Measurements from ENCODE around the gene BARHL1. TPM values are rescaled to one million over a fixed set of nuclear protein-coding genes. Genes with fewer than 3 reads are reported as not detected.

BARHL1 gene
- total RNA-seq (2014; rRNA removed; shearing (Covaris generic)) = 0.07 TPM in 1 of 2 replicates, not detected in the other

DNA sequence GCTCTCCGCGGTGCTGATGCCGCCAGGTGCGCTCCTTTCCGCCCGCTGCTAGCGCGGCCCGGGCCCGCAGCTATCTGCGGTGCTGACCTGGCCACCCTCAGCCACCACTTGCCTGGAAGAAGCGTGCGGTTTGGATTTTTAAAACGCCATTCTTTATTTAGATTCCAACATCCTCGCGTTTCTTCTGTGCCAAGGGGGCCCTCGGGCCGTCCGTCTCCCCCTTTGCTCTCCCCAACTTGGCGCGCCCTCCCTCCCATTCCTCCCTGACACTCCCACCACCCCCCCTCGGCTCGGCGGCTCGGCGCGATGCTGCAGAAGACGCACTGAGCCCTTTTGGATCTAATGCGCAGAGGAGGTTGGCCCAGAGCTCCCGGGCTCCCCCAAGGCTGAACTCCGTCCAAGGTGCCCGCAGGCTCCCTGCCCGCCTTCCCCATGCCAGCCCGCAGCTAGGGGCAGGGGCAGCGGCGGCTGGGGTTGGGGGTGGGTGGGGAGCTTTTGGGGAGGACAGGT, at the start of gene BARHL1:
Gene BARHL1 (plus strand): TSS at position 331 of the 510 bp plus-strand sequence. CDS start 192 bp downstream, outside the sequence.
- DNase-seq = no peak
- Histone ChIP-seq H3K27me3 (ENCODE audit: control insufficient read depth, insufficient read depth, low read length) (peaks cover 99% of the 10 kb centered on the region), H3K36me3 (replicated peaks; ENCODE audit: control insufficient read depth, insufficient read depth, low read length) (no peaks in the 10 kb centered on the region), H3K4me3 (ENCODE audit: insufficient read depth, low read depth, low read length) (peak within 1 kb of the TSS; percentile 17; the same call in 1 of the 2 replicates)

GRCh38 chr9:132534832-132535231, 47.6 kb upstream of the BARHL1 start:
- no peaks in the 10 kb centered on the region for H3K36me3 ChIP-seq (replicated peaks; ENCODE audit: control insufficient read depth, insufficient read depth, low read length)
- H3K27me3 ChIP-seq (ENCODE audit: control insufficient read depth, insufficient read depth, low read length) = no peaks in the 10 kb centered on the region
- H3K4me3 ChIP-seq (ENCODE audit: insufficient read depth, low read depth, low read length) = no peak overlapping the region
- DNase-seq = no peak

- Histone ChIP-seq H3K4me3 (ENCODE audit: insufficient read depth, low read depth, low read length) (no peak overlapping the region), H3K36me3 (replicated peaks; ENCODE audit: control insufficient read depth, insufficient read depth, low read length) (no peaks in the 10 kb centered on the region), H3K27me3 (ENCODE audit: control insufficient read depth, insufficient read depth, low read length) (no peaks in the 10 kb centered on the region)
- no peak for DNase-seq
Measured at GRCh38 chr9:132536124-132536523, 46.3 kb upstream of the BARHL1 start.

DNA sequence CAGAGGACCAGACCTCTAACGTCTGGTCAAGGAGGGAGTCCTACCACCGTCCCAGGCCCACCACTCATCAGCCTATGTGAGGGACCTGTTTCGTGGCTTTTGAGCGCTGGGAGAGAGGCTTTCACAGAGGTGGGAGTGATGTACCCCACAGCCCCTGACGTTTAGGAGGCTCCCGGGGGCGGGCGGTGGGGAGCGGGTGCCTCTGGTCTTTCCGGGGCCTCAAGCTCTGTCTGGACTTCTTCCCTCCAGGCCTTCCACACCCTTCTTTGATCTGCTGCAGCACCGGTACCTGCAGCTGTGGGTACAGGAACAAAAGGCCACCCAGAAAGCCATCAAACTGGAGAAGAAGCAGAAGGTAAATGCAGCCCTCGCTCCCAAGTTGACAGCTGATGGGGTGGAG, 45.1 kb upstream of the BARHL1 start:
- H3K4me3 ChIP-seq (ENCODE audit: insufficient read depth, low read depth, low read length) = no peak overlapping the region
- DNase-seq = no peak
- no peaks in the 10 kb centered on the region for H3K36me3 ChIP-seq (replicated peaks; ENCODE audit: control insufficient read depth, insufficient read depth, low read length)
- no peaks in the 10 kb centered on the region for H3K27me3 ChIP-seq (ENCODE audit: control insufficient read depth, insufficient read depth, low read length)

DNA sequence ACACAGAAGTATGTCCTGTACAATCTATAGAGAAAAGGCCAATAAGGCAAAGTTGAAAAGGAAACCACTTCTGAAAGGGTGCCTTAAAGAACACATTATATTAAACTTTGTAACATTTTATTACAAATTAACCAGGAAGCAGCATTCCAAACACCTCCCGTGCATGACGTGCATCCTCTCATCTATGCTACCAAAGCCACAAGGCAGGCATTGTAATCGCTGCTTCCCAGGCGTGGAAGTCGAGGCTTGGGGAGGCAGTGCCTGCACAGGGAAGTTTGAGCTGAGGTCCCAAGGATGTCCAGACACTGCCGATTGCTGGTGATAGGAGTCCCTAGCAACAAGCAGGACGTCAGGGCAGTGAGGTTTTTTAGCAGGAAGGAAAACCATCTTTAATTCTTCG, 44.3 kb upstream of the BARHL1 start:
- H3K27me3 ChIP-seq (ENCODE audit: control insufficient read depth, insufficient read depth, low read length) = no peaks in the 10 kb centered on the region
- DNase-seq = no peak
- no peaks in the 10 kb centered on the region for H3K36me3 ChIP-seq (replicated peaks; ENCODE audit: control insufficient read depth, insufficient read depth, low read length)
- no peak overlapping the region for H3K4me3 ChIP-seq (ENCODE audit: insufficient read depth, low read depth, low read length)

DNA sequence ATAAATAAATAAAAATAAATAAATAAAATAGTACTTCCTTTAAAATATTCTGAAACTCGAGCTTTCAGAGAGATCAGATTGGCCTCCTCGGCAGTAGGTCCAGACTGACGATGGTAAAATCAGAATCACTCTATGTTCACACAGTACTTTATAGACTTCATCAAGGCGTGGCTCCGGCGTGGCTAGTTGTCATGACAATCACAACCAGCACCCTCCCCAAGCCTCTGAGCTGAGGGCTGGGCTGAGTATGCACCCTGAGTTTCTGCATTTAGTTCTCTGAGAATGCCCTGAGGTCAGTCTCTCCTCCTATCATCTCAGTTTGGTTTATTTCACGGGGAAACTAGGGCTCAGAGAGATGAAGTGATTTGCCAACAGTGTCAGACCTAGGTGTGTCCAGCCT, 43.3 kb upstream of the BARHL1 start:
- H3K36me3 ChIP-seq (replicated peaks; ENCODE audit: control insufficient read depth, insufficient read depth, low read length) = no peaks in the 10 kb centered on the region
- H3K27me3 ChIP-seq (ENCODE audit: control insufficient read depth, insufficient read depth, low read length) = no peaks in the 10 kb centered on the region
- DNase-seq = no peak

DNA sequence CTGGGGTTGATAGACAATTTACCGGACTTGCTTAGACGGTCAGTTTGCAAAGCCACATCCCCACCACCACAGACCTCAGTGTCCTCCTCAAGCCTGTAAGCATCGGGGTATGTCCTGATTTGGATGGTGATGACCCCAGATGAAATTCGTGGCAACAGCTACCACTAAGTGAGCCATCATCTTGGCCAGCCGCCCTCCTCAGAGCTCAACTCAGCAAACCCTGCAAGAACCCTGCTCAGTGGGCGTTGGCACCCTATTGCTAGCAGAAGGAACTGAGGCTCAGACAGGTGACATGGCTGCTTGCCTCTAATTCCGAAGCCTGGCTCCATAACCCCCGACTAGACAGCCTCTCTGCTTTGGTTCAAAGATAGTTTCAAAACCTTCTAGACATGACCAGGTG, 41.4 kb upstream of the BARHL1 start:
- no peaks in the 10 kb centered on the region for H3K27me3 ChIP-seq (ENCODE audit: control insufficient read depth, insufficient read depth, low read length)
- H3K4me3 ChIP-seq (ENCODE audit: insufficient read depth, low read depth, low read length) = no peak overlapping the region
- H3K36me3 ChIP-seq (replicated peaks; ENCODE audit: control insufficient read depth, insufficient read depth, low read length) = no peaks in the 10 kb centered on the region
- no peak for DNase-seq

More for the DNA sequence above, 43.3 kb upstream of the BARHL1 start:
- no peak overlapping the region for H3K4me3 ChIP-seq (ENCODE audit: insufficient read depth, low read depth, low read length)

DNA sequence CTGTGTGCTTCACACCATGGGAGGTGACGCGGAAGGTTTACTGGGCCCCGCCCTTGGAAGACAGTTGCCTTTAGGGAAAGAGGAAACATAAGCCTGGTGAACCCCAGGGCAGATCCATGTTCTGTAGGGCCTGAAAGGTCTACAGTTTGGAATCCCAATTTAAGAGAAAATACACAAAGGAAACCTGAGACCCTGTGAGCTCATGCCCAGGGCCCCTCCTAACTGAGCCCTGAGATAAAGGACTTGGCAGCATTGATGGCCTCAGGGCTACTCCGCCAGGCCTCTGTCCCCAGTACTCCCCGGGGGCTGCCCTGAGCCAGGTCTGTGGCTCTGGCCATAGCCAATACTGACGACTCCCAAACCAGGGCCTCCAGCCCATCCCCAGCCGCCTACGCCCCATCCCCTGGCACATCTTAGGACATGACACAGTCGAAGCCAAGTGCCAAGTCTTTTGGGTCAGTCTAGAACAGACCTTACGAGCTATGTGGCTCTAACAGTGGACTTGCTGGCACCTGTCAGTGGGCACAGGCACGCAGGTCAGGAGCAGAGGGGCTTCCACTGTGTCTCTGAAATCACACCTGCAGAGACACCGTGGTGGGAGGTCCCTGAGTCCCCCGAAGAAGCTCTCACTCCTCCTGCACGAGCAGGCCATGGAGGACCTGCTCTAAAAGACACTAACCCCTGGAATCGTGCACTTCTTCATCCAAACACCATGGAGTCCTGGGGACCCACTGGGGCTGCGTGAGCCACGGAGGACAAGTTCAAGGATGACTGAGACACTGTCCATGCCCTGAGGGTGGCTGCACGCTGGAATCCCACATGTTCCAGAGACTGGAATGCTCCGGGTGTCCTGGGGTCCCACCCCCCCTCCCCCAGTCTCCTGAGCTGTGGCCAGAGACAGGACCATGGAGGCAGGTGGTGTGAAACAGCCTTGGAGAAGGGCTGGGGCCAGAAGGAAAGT, 40.3 kb upstream of the BARHL1 start:
- no peak overlapping the region for H3K4me3 ChIP-seq (ENCODE audit: insufficient read depth, low read depth, low read length)
- no peaks in the 10 kb centered on the region for H3K27me3 ChIP-seq (ENCODE audit: control insufficient read depth, insufficient read depth, low read length)
- no peak for DNase-seq
- no peaks in the 10 kb centered on the region for H3K36me3 ChIP-seq (replicated peaks; ENCODE audit: control insufficient read depth, insufficient read depth, low read length)

GRCh38 chr9:132543251-132543650, 39.2 kb upstream of the BARHL1 start:
- H3K4me3 ChIP-seq (ENCODE audit: insufficient read depth, low read depth, low read length) = no peak overlapping the region
- DNase-seq = no peak
- H3K36me3 ChIP-seq (replicated peaks; ENCODE audit: control insufficient read depth, insufficient read depth, low read length) = no peaks in the 10 kb centered on the region
- no peaks in the 10 kb centered on the region for H3K27me3 ChIP-seq (ENCODE audit: control insufficient read depth, insufficient read depth, low read length)

- no peaks in the 10 kb centered on the region for H3K27me3 ChIP-seq (ENCODE audit: control insufficient read depth, insufficient read depth, low read length)
- H3K36me3 ChIP-seq (replicated peaks; ENCODE audit: control insufficient read depth, insufficient read depth, low read length) = no peaks in the 10 kb centered on the region
- peak; percentile 63 for DNase-seq
- H3K4me3 ChIP-seq (ENCODE audit: insufficient read depth, low read depth, low read length) = no peak overlapping the region
Measured at GRCh38 chr9:132543960-132544359, 38.4 kb upstream of the BARHL1 start.

GRCh38 chr9:132545578-132545977, 36.8 kb upstream of the BARHL1 start:
- peak; percentile 36 for DNase-seq
- Histone ChIP-seq H3K27me3 (ENCODE audit: control insufficient read depth, insufficient read depth, low read length) (no peaks in the 10 kb centered on the region), H3K36me3 (replicated peaks; ENCODE audit: control insufficient read depth, insufficient read depth, low read length) (no peaks in the 10 kb centered on the region), H3K4me3 (ENCODE audit: insufficient read depth, low read depth, low read length) (no peak overlapping the region)

DNA sequence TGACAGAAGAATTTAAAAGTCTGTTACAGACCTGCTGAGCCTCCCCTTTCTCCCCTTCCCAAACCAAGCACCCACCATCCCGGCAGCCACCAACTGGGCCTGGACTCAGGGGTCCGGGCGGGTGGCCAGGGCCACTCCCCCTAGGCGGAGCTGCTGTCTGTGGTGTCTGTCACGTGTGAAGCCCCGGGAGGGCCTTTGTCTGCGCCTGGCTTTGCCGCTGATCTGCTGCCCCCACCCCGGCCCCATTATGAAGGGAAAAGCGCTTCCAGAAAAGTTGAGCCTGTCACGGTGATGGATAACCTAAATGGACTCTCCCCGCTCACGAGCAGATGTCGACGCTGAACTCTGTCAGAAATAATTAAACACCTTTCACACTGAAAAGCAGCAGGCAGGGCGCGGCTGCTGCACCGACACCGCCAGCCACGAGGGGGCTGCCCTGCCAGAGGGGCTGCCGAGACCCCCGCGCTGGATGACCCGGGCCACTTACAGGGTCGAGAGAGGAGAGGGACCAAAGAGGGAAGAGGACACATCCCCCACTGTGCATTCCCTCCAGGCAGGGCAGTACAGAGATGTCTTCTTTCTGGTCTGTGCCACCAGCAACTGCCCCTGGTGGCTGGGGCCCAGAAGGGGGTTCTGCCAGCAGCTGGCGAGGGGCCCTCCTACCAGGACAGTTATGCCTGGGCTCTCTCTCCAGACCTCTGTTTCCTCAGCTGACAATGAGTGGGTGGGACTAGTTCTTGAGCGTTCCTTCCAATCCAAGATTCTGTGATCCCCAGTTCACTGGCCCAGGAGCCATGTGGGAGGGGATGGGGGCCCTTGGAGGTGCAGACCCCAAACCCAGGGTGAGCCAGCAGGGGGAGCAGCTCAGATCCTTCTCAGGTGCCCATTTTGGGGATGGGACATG, 36.0 kb upstream of the BARHL1 start:
- Histone ChIP-seq H3K27me3 (ENCODE audit: control insufficient read depth, insufficient read depth, low read length) (no peaks in the 10 kb centered on the region), H3K4me3 (ENCODE audit: insufficient read depth, low read depth, low read length) (peak overlapping the region; percentile 21; the same call in 1 of the 2 replicates), H3K36me3 (replicated peaks; ENCODE audit: control insufficient read depth, insufficient read depth, low read length) (no peaks in the 10 kb centered on the region)
- peak; percentile 94 for DNase-seq

DNA sequence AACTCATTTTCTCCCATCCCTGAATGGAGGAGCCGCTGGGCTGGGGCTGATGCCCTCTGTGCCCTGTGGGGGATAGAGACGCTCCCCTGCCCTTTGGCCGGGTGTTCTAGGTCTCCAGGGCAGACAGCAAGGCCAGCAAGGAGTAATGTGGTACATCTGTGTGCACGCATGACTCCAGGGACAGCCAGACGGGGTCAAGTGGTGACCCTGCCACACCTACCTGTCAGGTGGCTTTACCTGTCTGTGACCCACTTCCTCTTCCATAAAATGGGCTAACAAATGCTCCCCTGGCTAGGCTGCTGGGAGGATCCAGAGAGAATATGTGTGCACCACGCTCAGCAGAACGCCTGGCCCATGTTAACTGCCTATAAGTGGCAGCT, 35.4 kb upstream of the BARHL1 start:
- no peak overlapping the region for H3K4me3 ChIP-seq (ENCODE audit: insufficient read depth, low read depth, low read length)
- H3K36me3 ChIP-seq (replicated peaks; ENCODE audit: control insufficient read depth, insufficient read depth, low read length) = no peaks in the 10 kb centered on the region
- no peak for DNase-seq
- no peaks in the 10 kb centered on the region for H3K27me3 ChIP-seq (ENCODE audit: control insufficient read depth, insufficient read depth, low read length)

DNA sequence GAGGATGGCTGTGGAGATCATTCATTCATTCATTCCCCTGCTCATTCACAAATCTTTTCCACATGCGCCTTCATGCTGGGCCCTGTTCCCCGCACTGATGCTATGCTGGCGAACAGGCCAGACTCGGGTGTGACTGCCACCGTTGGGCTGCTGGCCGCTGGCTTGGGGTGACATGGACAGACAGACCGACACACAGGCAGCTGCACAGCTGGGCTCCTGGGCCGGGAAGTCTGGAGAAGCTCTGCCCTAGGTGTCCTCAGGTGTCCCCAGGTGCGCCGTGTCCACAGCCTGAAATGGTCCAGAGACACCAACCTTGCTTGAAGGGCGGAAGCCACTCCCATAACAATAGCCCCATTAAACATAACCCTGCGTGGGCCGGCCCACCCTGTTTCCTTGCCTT, 35.0 kb upstream of the BARHL1 start:
- H3K4me3 ChIP-seq (ENCODE audit: insufficient read depth, low read depth, low read length) = no peak overlapping the region
- no peaks in the 10 kb centered on the region for H3K36me3 ChIP-seq (replicated peaks; ENCODE audit: control insufficient read depth, insufficient read depth, low read length)
- no peaks in the 10 kb centered on the region for H3K27me3 ChIP-seq (ENCODE audit: control insufficient read depth, insufficient read depth, low read length)
- peak; percentile 45 for DNase-seq
